PC-9 (cell line): Measurements from ENCODE around the gene IL34.

ENCODE experiments used
- CTCF ChIP-seq: fragments of 200-600 bp; sonication (generic); conservative IDR thresholded peaks from 2 replicates; pipeline ENCODE4 v1.6.1; 2017; ENCODE audit warnings: mixed run types, antibody characterized with exemption, mild to moderate bottlenecking, moderate library complexity
- EZH2 ChIP-seq: fragments of 200-600 bp; sonication (generic); IDR thresholded peaks from 2 replicates; pipeline ENCODE4 v1.8.0; 2017; ENCODE audit warnings: antibody characterized with exemption, low read depth

DNA sequence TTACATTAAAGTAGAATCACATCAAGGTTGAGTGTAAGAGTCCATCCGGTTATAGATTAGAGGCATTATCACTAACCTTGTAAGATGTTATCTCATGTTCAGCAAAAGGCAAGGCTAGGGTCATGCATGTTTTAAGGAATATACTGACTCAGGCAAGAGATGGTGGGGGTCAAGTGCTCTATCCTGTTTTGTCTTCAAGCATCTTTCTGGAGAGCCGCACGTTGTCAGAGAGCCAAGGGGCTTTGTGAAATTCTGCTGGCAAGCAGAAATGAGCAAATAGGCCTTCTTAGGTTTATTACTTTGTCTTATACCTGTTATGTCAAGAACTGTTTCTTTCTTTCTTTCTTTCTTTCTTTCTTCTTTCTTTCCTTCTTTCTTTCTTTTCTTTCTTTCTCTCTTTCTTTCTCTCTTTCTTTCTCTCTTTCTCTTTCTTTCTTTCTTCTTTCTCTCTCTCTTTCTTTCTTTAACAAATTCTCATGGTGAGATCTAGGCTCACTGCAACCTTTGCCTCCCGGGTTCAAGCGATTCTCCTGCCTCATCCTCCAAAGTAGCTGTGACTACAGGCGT, 47.3 kb upstream of the IL34 start:
- TF ChIP-seq CTCF (no peak), EZH2 (no peak)
